Measurements from ENCODE around the gene HIVEP3.

HIVEP3 gene

GRCh38 chr1:41534181-41535076 is 384.3 kb downstream of the HIVEP3 start:
- no peak for DNase-seq (ENCODE audit: low read depth in 3 of 3)

GRCh38 chr1:41533731-41534080 is 385.0 kb downstream of the HIVEP3 start:
- no peak for DNase-seq (ENCODE audit: low read depth in 3 of 3)

GRCh38 chr1:41533016-41533730 is 385.5 kb downstream of the HIVEP3 start:
- no peak for DNase-seq (ENCODE audit: low read depth in 3 of 3)

- DNase-seq (ENCODE audit: low read depth in 3 of 3): no peak
Measured at GRCh38 chr1:41532206-41532975, 386.3 kb downstream of the HIVEP3 start.

GRCh38 chr1:41530411-41530810 is 388.3 kb downstream of the HIVEP3 start:
- no peak for DNase-seq (ENCODE audit: low read depth in 3 of 3)

- DNase-seq (ENCODE audit: low read depth in 3 of 3): no peak
Measured at GRCh38 chr1:41529621-41530395, 388.9 kb downstream of the HIVEP3 start.

- no peak for DNase-seq (ENCODE audit: low read depth in 3 of 3)
Measured at GRCh38 chr1:41528726-41529605, 389.8 kb downstream of the HIVEP3 start.

- DNase-seq (ENCODE audit: low read depth in 3 of 3): no peak
Measured at GRCh38 chr1:41528106-41528505, 390.6 kb downstream of the HIVEP3 start.

GRCh38 chr1:41526956-41527561 is 391.7 kb downstream of the HIVEP3 start:
- no peak for DNase-seq (ENCODE audit: low read depth in 3 of 3)

- DNase-seq (ENCODE audit: low read depth in 3 of 3): no peak
Measured at GRCh38 chr1:41525891-41526587, 392.7 kb downstream of the HIVEP3 start.

GRCh38 chr1:41524676-41525675 is 393.7 kb downstream of the HIVEP3 start:
- no peak for DNase-seq (ENCODE audit: low read depth in 3 of 3)

GRCh38 chr1:41523949-41524675 is 394.6 kb downstream of the HIVEP3 start:
- no peak for DNase-seq (ENCODE audit: low read depth in 3 of 3)

GRCh38 chr1:41523071-41523470 is 395.7 kb downstream of the HIVEP3 start:
- no peak for DNase-seq (ENCODE audit: low read depth in 3 of 3)

- DNase-seq (ENCODE audit: low read depth in 3 of 3): no peak
Measured at GRCh38 chr1:41521766-41522165, 397.0 kb downstream of the HIVEP3 start.

- DNase-seq (ENCODE audit: low read depth in 3 of 3): no peak
Measured at GRCh38 chr1:41520951-41521752, 397.6 kb downstream of the HIVEP3 start.

GRCh38 chr1:41519667-41520066 is 399.1 kb downstream of the HIVEP3 start:
- no peak for DNase-seq (ENCODE audit: low read depth in 3 of 3)

- DNase-seq (ENCODE audit: low read depth in 3 of 3): no peak
Measured at GRCh38 chr1:41518471-41518870, 400.3 kb downstream of the HIVEP3 start.

Measured in stimulated activated CD4-positive, alpha-beta T cell treated with anti-CD3 and anti-CD28 coated beads, TNF-alpha, amount 100 ng/mL, for 4 hours (primary cell).